GM18861 (cell line): ENCODE data around the gene RAD9A.

Experiments used
- ATAC-seq: cut with Tn5 transposase; IDR thresholded peaks from one replicate; pipeline ENCODE4 v1.9.1; 2021; ENCODE audit not compliant: unreplicated experiment

The RAD9A gene

DNA sequence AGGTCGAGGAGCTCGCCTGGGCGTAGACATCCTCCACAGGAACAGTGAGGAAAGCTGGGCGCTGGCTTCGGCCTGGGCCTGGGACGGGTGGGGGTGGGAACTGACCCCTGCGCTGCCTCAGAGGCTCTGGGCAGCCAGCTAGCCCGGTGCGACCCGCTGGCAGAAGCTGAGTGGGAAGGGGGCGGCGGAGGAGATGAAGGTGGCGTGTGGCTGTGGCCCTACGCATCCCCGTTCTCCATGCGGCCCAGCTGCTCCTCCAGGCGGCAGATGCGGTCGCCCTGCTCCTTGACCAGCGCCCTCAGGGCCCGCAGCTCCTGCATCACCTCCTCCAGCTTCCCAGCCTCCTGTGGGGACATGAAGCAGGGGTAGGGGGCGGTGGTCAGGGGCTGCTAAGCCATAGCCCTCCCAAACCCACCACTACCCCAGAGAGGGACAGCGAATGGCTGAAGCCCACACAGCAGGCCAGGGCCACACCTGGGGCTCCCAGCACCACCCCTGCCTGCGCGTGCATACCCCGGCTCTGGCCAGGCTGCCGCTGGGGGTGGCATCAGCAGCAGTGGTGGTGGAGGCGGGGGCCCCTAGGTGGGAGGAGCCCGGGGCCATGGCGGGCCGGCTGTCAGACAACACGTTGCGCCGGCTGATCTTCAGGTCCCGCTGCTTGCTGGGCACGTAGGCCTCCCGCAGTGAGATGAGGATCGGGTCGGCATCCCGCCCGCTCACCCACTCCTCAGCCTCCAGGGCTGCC, 46.5 kb downstream of the RAD9A start:
- no peak for ATAC-seq

DNA sequence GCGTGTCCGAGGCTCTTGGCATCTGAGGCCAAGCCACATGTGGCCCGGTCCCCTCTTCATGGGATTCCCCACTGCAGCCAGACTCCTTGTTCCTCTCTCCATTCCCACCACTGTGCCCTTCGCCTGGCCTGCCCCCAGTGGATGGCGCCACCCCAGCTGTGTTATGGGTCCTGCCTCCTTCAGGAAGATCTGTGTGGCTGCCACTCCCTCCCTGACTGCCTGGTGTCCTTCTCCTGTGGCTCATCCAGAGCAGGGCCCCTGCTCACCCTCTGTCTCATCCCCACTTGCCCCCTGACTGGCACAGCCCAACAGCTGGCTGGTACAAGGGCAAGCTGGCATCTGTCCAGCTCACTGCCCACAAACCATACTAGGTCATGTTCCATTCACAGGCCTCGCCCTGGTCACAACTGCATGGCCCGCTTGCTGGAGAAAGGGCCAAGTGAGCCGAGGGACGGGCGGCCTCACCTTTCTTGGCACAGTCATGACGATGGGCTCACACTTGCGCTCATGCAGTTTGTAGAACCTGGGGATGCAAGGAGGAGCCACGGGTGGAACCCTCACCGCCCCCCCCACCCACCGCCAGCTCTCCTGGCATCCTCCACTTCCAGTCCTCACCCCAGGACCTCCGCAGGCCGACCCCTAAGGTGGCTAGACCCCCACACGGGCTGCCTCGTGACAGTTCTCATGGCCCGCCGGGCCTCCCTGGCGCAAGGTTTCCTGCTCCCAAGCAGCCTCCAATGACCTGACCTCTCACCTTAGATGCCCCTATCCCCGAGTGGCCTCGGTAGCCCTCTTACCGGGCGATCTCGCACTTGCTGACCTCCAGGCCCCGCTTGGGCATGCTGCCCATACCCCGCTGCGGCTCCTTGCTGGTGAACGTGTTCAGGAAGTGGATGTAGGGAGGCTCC, 47.8 kb downstream of the RAD9A start:
- ATAC-seq = no peak

DNA sequence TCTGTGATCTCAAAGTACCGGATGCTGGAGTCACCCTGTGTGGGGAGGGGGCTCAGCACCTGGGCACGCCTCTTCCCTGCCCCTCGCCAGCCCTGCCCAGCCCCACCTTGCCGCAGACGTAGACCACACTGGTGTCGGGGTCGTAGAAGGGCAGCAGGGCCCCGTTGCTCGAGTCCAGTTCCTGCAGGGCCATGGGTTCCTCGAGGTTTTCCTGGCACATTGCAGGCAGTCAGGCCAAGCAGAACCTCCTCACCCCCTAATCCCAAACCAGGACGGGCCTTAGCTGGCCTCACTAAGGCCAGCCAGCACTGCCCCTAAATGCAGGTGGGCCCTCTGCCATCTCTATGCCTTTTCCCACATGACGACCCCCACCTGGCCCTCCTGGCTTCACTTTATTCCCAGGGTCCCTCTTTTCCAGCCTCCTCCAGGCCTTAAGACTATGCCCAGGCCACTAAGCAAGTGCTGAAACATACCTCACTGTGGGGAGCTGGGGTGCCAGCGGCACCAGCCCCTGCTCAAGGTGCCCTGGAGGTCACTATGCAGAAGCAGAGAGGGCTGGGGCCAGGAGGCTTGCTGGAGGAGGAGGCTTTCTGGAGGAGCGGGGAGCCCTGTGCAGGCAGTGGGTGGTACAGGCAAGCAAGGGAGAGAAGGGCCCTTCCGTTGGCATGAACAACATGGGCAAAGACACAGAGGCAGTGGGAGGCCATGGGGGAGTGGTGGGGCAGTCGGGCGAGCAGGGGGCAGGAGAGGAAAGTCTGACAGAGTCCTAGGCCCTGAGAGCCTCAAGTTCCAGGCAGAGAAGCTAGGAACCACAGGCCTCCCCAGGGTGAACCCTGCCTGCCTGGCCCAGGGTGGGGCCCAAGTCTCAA, 48.7 kb downstream of the RAD9A start:
- ATAC-seq = no peak

DNA sequence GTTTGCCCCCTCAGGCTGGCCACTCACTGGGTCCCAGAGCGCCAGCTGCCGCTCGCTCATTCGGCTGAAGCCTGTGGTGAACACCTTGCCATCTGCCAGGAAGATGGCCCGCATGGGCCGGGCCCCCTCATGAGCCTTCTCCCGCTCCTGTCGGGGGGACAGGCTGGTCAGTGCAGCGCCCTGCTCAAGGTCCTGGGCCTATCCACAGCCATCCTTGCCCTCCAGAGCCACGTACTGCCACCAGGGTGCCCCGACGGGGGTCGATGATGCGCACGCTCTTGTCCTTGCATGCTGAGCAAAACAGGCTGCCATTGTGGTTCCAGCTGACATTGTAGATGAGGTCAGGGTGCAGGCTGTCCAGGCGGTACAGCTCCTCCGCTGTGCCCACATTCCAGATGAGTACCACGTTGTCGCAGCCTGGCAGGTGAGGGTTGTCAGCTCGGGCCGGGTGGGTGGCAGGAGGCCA, 49.3 kb downstream of the RAD9A start:
- ATAC-seq = no peak

DNA sequence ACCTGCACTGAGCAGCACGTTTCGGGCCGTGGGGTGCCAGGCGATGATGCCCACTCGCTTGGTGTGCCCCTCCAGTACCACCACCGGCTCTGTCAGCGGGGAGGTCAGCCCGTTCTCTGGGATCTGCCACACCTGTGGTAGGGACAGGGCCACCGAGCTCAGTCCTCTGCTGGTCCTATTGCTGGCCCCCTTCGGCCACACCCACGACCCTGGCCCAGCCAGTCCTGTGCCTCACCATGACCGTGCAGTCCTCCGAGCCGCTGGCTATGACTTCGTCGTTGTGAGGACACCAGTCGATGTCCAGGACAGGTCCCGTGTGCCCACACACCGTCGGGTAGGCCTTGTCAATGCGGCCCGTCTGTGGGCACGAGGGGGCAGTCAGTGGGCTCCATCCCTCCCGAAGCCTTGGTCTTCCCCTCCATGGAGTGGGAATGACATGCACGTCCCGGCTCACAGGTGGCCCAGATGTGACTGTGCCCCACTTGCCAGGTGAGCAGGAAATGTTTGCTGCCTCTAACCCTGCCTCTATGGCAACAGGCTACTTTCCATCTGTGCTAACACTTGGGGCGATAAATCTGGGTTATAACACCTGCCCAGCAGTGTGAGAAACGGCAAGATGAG, 50.1 kb downstream of the RAD9A start:
- no peak for ATAC-seq

DNA sequence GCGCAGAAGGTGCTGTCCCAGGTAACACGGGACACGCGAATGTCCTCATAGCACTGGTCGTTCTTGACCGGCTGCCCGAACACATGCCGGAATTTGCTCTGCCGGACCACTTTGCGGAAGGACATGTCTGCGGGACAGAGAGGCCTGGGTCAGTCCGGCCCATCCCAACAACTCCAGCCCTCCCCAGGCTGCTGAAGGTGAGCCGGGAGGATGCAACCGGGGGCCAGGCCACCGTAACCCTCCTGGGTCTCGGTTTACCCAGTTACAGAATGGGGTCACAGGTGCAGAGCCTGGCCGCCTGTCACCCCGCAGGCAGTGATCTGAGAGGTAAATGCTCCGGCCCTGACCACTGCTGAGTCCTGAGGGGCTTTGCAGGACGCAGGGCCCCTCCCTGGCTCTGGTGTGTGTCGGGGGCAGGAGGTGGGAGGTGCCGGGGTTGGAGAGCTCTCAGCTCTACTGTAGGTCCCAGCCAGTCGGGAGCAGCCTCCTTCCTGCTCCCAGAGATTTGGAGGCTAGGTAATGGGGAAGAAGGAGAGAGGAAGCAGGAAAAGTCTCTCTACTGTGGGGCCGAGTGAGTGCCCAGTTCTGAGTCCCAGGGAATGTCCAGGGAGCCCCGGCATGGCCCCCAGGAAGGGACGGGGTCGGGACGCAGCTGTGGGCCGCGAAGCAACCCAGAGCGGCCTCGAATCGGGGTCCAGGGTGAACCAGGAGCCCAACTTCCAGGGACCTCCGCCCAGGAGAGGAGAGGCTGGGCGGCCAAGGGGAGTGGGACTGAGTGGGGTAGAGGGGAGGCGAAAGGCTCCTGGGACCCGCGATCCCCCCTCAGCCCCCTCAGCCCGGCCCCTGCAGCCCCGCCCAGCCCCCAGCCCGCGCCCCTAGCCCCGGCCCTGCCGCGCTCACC, 51.0 kb downstream of the RAD9A start:
- ATAC-seq = no peak

DNA sequence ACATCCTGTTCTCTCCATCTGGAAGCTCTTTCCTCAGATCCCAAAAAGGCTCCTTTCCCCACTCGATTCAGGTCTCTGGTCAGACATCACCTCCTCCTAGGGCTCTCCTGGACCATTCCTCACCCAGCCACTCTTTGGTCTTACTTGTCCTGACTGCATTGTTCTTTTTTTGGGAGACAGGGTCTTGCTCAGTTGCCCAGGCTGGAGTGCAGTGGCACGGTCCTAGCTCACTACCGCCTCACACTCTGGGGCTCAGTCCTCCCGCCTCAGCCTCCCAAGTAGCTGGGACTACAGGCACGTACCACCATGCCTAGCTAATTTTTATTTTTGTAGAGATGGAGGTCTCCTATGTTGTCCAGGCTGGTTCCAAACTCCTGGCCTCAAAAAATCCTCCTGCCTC, 53.7 kb downstream of the RAD9A start:
- no peak for ATAC-seq
